NCI-H82 treated with DMSO at 0.1 percent for 48 hours (cell line): ENCODE measurements around the gene TESPA1.
"Not testable (repeated sequence)": the region's sequence is repeated elsewhere in the genome, so short reads cannot be mapped to it uniquely, and the experiment has no call there.

Experiments
- DNase-seq: peaks from one replicate; lab custom pipeline; 2025; ENCODE audit not compliant: unreplicated experiment; lab: John Stamatoyannopoulos, UW

TESPA1 gene

DNA sequence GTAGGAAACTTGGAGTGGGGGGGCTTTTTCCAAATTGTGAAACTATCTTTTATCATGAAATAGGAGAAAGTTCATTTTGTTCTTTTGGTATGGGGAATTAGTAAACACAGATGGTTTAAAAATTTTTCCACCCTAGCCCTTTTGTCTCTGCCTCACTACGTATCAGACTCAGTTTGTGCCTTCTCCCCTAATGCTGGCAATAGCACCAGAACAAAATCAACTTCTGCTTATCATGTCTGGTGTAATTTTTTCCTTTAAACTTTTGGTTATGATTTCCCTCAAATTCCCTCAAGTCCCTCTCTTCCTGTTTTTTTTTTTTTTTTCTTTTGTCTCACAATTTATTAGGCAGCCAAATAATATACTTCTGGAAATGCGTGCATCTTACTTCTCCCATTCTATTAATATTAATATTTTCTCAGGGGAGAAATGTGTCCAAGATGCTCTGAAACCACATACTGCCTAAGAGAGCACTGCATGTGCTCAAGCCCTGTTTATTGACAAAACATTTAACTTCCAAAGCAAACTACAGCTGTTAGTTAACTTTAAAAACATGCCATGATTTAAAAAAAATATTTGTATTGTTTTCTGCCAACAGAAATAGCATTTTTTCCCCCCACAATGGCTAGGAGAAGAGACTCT is 35.4 kb downstream of the TESPA1 start:
- no peak for DNase-seq

- peak; percentile 85 for DNase-seq
These were observed 36.4 kb downstream of the TESPA1 start for GRCh38 chr12:54948171-54948570.

GRCh38 chr12:54945082-54945481 is 39.5 kb downstream of the TESPA1 start:
- no peak for DNase-seq

- DNase-seq = not testable (repeated sequence)
These were observed 41.3 kb downstream of the TESPA1 start for GRCh38 chr12:54943292-54943691.

GRCh38 chr12:54941659-54942058 is 42.9 kb downstream of the TESPA1 start:
- DNase-seq = no peak

GRCh38 chr12:54940727-54941315 is 43.7 kb downstream of the TESPA1 start:
- no peak for DNase-seq

DNA sequence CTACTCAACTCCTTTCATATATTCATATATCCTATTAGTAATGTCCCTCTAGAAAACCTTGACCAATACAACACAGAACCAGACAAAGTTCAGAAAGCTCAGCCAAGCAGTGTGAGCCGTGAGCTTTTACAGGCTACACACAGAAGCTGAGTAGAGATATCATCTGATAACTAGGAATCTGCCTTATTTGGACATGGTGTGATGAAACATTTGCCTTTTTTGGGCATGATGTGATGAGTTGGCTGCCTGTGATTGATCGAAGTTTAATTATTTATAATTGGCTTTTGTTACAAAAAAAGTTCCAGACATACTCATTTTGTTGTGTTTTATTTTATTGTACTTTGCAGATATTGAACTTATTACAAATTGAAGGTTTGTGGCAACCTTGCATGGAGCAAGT is 46.6 kb downstream of the TESPA1 start:
- DNase-seq = no peak

- no peak for DNase-seq
These were observed 47.2 kb downstream of the TESPA1 start for GRCh38 chr12:54937376-54937775.

DNA sequence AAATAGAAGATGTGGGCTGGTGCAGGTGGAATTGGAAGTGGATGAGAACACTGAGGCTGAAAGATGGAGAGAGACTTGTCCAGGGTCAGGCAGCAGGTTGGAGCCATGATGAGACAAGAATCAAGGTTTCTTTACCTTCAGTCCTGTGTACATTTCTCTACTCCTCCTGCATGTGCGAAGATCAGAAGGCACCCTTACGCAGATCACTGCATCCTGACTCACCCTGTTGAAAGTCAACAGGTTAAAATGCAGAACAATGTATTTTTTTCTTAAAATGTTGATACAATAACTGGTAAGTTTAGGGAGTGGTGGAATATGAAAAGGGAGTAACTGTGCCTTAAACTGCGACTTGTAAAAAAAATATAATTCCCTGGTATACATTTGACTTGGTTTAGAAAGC is 47.8 kb downstream of the TESPA1 start:
- no peak for DNase-seq

DNA sequence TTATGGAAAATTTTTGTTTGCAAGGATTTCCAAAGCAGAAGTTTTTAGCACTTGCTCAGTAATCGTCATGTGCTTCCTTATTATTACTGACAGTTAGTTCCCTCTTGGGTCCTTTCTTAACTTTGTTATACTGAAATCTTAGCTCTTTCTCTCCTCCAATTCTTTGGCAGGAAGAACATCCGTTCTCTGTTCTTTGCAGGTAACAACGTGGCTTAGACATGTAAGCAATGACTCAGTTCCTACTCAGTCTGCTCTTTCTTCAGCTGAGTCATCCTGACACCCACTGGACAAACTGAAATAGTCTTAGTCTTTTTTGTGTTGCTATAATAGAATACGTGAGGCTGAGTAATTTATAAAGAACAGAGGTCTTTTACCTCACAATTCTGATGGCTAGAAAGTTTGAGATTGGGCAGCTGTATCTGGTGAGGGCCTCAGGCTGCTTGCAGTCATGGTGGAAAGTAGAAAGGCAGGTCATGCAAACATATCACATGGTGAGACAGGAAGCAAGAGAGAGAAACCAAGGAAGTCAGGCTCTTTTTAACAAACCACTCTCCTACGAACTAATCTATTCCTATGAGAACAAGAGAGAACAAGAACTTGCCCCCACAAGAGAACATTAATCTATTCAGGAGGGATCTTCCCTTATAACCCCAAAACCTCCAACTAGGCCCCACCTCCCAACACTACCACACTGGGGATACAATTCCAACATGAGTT is 49.2 kb downstream of the TESPA1 start:
- no peak for DNase-seq

- DNase-seq = no peak
These were observed 50.1 kb downstream of the TESPA1 start for GRCh38 chr12:54934419-54934818.

DNA sequence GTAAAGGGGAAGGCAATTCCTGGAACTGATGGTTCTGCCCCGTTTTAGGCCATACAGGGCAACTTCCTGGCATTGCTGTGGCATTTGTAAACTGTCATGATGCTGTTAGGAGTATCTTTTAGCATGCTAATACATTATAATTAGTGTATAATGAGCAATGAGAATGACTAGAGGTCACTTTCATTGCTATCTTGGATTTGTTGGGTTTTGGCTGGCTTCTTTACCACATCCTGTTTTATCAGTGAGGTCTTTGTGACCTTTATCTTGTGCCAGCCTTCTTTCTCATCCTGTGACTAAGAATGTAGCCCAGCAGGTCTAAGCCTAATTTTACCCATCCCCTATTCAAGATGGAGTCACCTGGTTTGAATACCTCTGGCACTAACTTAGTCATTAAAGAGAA is 51.2 kb downstream of the TESPA1 start:
- no peak for DNase-seq

- peak; percentile 7 for DNase-seq
These were observed 51.9 kb downstream of the TESPA1 start for GRCh38 chr12:54932691-54933090.

GRCh38 chr12:54932038-54932437 is 52.5 kb downstream of the TESPA1 start:
- DNase-seq = no peak

GRCh38 chr12:54929998-54930397 is 54.6 kb downstream of the TESPA1 start:
- no peak for DNase-seq

DNA sequence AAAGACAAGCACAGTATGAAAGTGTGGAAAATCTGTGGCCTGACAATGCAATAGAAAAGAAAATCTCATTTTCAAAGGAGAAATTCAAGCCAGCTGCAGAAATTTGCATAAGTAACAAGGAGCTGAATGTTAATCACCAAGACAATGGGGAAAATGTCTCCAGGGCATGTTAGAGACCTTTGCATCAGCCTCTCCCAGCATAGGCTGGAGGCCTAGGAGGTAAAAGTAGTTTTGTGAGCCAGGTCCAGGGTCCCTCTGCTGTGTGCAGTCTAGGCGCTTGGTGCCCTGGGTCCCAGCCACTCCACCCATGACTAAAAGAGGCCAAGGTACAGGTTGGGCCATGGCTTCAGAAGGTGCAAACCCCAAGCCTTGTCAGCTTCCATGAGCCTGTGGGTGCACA is 58.3 kb downstream of the TESPA1 start:
- no peak for DNase-seq

GRCh38 chr12:54924972-54925707 is 59.4 kb downstream of the TESPA1 start:
- no peak for DNase-seq

DNA sequence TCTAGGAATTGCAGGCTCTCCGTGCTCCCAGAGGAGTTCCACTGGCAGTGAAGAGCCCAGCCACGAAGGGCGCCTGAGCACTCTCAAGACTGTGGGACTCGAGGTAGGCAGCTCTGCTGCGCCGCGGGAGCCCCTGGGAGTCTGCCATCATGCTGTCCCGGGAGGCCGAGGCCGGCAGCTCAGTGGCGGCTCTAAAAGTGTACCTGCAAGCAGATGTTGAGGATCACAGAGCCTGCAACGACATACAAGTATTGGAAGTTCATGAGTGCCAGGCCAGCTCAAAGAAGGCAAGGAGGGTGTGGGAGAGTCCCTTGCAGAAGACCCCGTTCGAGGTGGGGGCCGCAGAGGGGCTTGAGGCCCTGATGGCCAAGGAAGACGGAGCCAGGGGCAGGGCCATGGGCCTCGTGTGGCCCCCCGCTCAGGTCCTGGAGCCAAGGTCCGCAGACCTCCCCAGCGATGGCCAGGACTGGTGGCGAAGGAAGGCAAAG is 67.5 kb downstream of the TESPA1 start:
- no peak for DNase-seq
